Suprapubic skin (tissue), 4 donors: Measurements from ENCODE around the gene SESN3.

ENCODE experiments used
- POLR2A ChIP-seq, 2 donors: fragments of 450-650 bp; IDR thresholded peaks; one replicate each; pipeline ENCODE4 v1.6.1; 2017; ENCODE audit warnings: antibody characterized with exemption in 2 of 2, mild to moderate bottlenecking in 2 of 2, moderate library complexity in 2 of 2
- POLR2AphosphoS5 ChIP-seq, 3 donors: sonication (generic); formaldehyde crosslinking; IDR thresholded peaks; one replicate each; pipeline ENCODE4 v1.6.1; 2017; ENCODE audit warnings: antibody characterized with exemption in 3 of 3
- TF ChIP-seq, protein P1 (sequence below), 2 donors: fragments of 200-600 bp in 1 of 2; fragments of 450-650 bp in 1 of 2; sonication (generic) in 1 of 2; IDR thresholded peaks; one replicate each; pipeline ENCODE4 v1.5.1; 2016 to 2019; ENCODE audit warnings: antibody characterized with exemption in 2 of 2, mild to moderate bottlenecking in 1 of 2, moderate library complexity in 1 of 2

DNA sequence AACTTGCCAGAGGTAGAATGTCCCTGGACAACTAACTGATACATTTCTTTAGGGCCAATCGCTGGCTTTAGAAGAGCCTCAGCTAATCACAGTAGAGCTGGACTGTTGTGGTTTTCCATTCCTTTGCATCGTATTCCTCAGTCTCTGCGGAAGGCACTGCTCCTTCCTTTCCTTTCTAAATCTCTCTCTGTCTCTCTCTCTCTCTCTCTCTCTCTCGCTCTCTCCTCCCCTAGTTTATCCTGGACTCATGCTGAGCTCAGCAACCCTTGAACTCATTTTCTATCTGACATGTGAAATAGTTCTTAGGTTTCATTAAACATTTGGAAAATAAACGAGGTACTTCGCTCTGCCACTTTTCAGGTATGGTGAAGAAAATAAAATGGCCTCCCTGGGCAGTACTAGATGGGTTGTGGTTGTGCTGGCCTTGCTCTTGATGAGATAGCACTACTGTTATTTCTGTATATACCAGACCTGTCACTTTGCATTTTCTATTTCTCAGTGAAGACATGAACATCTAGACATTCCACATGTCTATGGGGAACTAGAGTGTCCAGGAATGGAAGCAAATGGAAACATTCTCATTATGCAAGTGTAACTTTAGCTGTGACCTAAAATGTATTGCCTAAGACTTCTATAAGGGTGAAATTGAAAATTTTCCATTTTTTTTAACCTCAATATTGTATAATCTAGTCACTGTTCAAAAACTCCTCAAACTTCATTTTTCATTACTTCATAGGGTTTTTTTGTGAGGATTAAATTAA, 12.0 kb upstream of the SESN3 start:
- TF ChIP-seq POLR2A (IDR thresholded peaks at IDR 0.05) (no peak), POLR2AphosphoS5 (IDR thresholded peaks at IDR 0.05) (no peak)
- TF ChIP-seq, protein P1, sequence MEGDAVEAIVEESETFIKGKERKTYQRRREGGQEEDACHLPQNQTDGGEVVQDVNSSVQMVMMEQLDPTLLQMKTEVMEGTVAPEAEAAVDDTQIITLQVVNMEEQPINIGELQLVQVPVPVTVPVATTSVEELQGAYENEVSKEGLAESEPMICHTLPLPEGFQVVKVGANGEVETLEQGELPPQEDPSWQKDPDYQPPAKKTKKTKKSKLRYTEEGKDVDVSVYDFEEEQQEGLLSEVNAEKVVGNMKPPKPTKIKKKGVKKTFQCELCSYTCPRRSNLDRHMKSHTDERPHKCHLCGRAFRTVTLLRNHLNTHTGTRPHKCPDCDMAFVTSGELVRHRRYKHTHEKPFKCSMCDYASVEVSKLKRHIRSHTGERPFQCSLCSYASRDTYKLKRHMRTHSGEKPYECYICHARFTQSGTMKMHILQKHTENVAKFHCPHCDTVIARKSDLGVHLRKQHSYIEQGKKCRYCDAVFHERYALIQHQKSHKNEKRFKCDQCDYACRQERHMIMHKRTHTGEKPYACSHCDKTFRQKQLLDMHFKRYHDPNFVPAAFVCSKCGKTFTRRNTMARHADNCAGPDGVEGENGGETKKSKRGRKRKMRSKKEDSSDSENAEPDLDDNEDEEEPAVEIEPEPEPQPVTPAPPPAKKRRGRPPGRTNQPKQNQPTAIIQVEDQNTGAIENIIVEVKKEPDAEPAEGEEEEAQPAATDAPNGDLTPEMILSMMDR (IDR thresholded peaks at IDR 0.05) = no peak
